Immature natural killer cell (primary cell): ENCODE measurements around the gene SCRN1. TPM values are rescaled to one million over a fixed set of nuclear protein-coding genes. Genes with fewer than 3 reads are reported as not detected.

Experiments
- DNase-seq, 3 donors: peaks; one replicate each; pipeline ENCODE4 v3.0.0; 2022; ENCODE audit warnings: mixed read lengths in 1 of 3
- H3K27ac Mint-ChIP-seq, 6 donors: one replicate each; pipeline ENCODE4 v1.8.0; 2020; ENCODE audit warnings: mixed read lengths in 6 of 6, mild to moderate bottlenecking in 5 of 6, inconsistent platforms in 4 of 6, moderate library complexity in 3 of 6
- H3K27me3 Mint-ChIP-seq, 3 donors: one replicate each; pipeline ENCODE4 v1.8.0; 2020 to 2021; ENCODE audit warnings: low read depth in 3 of 3, mild to moderate bottlenecking in 3 of 3, mixed read lengths in 3 of 3, moderate library complexity in 3 of 3, inconsistent platforms in 1 of 3
- H3K36me3 Mint-ChIP-seq, 3 donors: one replicate each; pipeline ENCODE4 v1.8.0; 2020; ENCODE audit warnings: mixed read lengths in 3 of 3, inconsistent platforms in 2 of 3, mild to moderate bottlenecking in 2 of 3
- H3K4me1 Mint-ChIP-seq, 2 donors: one replicate each; pipeline ENCODE4 v1.8.0; 2020; ENCODE audit warnings: inconsistent platforms in 2 of 2, mild to moderate bottlenecking in 2 of 2, mixed read lengths in 2 of 2, moderate library complexity in 1 of 2
- H3K4me3 Mint-ChIP-seq, 5 donors: one replicate each; pipeline ENCODE4 v1.8.0; 2020; ENCODE audit warnings: mild to moderate bottlenecking in 5 of 5, mixed read lengths in 5 of 5, inconsistent platforms in 3 of 5, moderate library complexity in 3 of 5
- H3K9me3 Mint-ChIP-seq, 6 donors: one replicate each; pipeline ENCODE4 v1.8.0; 2020; ENCODE audit warnings: mild to moderate bottlenecking in 6 of 6, mixed read lengths in 6 of 6, inconsistent platforms in 4 of 6, moderate library complexity in 3 of 6
- polyA plus RNA-seq, 3 donors: library from polyadenylated mRNA; unstranded; fragments of 300-500 nt; fragmentation: Illumina TruSeq; gene quantifications; one replicate each; pipeline ENCODE4 v1.2.3, GENCODE V29; 2021

Gene SCRN1
- polyA plus RNA-seq, 3 donors from 2014 or later, result 10.6 to 27.8 (median 20.7) TPM

- no peak for DNase-seq
- peaks cover 0 to 5% (median 2%) of the 10 kb centered on the region in 3 donors for H3K27me3 Mint-ChIP-seq
Observed at GRCh38 chr7:30023524-30023923, 33.9 kb upstream of the SCRN1 start.

GRCh38 chr7:30022991-30023390 is 33.4 kb upstream of the SCRN1 start:
- peaks cover 0 to 4% (median 2%) of the 10 kb centered on the region in 3 donors for H3K36me3 Mint-ChIP-seq
- no peak overlapping the region for H3K4me3 Mint-ChIP-seq
- H3K27me3 Mint-ChIP-seq, result peaks cover 0 to 5% (median 2%) of the 10 kb centered on the region in 3 donors

More at GRCh38 chr7:30023524-30023923, 33.9 kb upstream of the SCRN1 start:
- Mint-ChIP-seq H3K27ac (no peak overlapping the region), H3K4me3 (no peak overlapping the region), H3K36me3 (no peaks in the 10 kb centered on the region), H3K9me3 (no peaks in the 10 kb centered on the region), H3K4me1 (peaks cover 38 to 49% of the 10 kb centered on the region in 2 donors)

GRCh38 chr7:30020535-30020934 is 30.9 kb upstream of the SCRN1 start:
- Mint-ChIP-seq H3K36me3 (peaks cover 6 to 11% (median 7%) of the 10 kb centered on the region in 3 donors), H3K4me3 (no peak overlapping the region), H3K9me3 (no peaks in the 10 kb centered on the region), H3K27ac (no peak overlapping the region), H3K4me1 (peaks cover 18 to 24% of the 10 kb centered on the region in 2 donors), H3K27me3 (peaks cover 0 to 4% (median 0%) of the 10 kb centered on the region in 3 donors)
- no peak for DNase-seq

More at GRCh38 chr7:30022991-30023390, 33.4 kb upstream of the SCRN1 start:
- Mint-ChIP-seq H3K9me3 (no peaks in the 10 kb centered on the region), H3K27ac (no peak overlapping the region), H3K4me1 (peaks cover 37 to 47% of the 10 kb centered on the region in 2 donors)
- DNase-seq, result no peak

GRCh38 chr7:30019960-30020359 is 30.4 kb upstream of the SCRN1 start:
- peaks cover 0 to 4% (median 0%) of the 10 kb centered on the region in 3 donors for H3K27me3 Mint-ChIP-seq
- H3K9me3 Mint-ChIP-seq, result no peaks in the 10 kb centered on the region
- H3K36me3 Mint-ChIP-seq, result peaks cover 6 to 11% (median 7%) of the 10 kb centered on the region in 3 donors
- peaks cover 12 to 18% of the 10 kb centered on the region in 2 donors for H3K4me1 Mint-ChIP-seq
- H3K27ac Mint-ChIP-seq, result no peak overlapping the region
- no peak overlapping the region for H3K4me3 Mint-ChIP-seq
- no peak for DNase-seq

- H3K4me3 Mint-ChIP-seq, result no peak overlapping the region
- peaks cover 7 to 12% of the 10 kb centered on the region in 2 donors for H3K4me1 Mint-ChIP-seq
- no peaks in the 10 kb centered on the region for H3K9me3 Mint-ChIP-seq
- H3K27ac Mint-ChIP-seq, result no peak overlapping the region
- peaks cover 6 to 15% (median 11%) of the 10 kb centered on the region in 3 donors for H3K36me3 Mint-ChIP-seq
- no peak for DNase-seq
- peaks cover 0 to 4% (median 0%) of the 10 kb centered on the region in 3 donors for H3K27me3 Mint-ChIP-seq
Observed at GRCh38 chr7:30019387-30019786, 29.8 kb upstream of the SCRN1 start.

GRCh38 chr7:30018451-30018850 is 28.9 kb upstream of the SCRN1 start:
- no peak overlapping the region for H3K27ac Mint-ChIP-seq
- H3K9me3 Mint-ChIP-seq, result no peaks in the 10 kb centered on the region
- no peak overlapping the region for H3K4me3 Mint-ChIP-seq
- DNase-seq, result no peak
- H3K27me3 Mint-ChIP-seq, result peaks cover 0 to 3% (median 0%) of the 10 kb centered on the region in 3 donors
- peaks cover 3 to 6% of the 10 kb centered on the region in 2 donors for H3K4me1 Mint-ChIP-seq
- H3K36me3 Mint-ChIP-seq, result peaks cover 6 to 19% (median 11%) of the 10 kb centered on the region in 3 donors

GRCh38 chr7:30012757-30013156 is 23.2 kb upstream of the SCRN1 start:
- no peak overlapping the region for H3K27ac Mint-ChIP-seq
- DNase-seq, result no peak
- H3K9me3 Mint-ChIP-seq, result no peaks in the 10 kb centered on the region
- peaks cover 12 to 18% (median 15%) of the 10 kb centered on the region in 3 donors for H3K36me3 Mint-ChIP-seq
- peaks cover 0 to 2% (median 0%) of the 10 kb centered on the region in 3 donors for H3K27me3 Mint-ChIP-seq
- no peak overlapping the region for H3K4me3 Mint-ChIP-seq
- no peaks in the 10 kb centered on the region for H3K4me1 Mint-ChIP-seq

- Mint-ChIP-seq H3K27me3 (no peaks in the 10 kb centered on the region), H3K36me3 (peaks cover 6 to 11% (median 11%) of the 10 kb centered on the region in 3 donors), H3K4me3 (no peak overlapping the region), H3K9me3 (no peaks in the 10 kb centered on the region), H3K4me1 (no peaks in the 10 kb centered on the region), H3K27ac (no peak overlapping the region)
- DNase-seq, result no peak
Observed at GRCh38 chr7:30010021-30010420, 20.4 kb upstream of the SCRN1 start.

GRCh38 chr7:30005464-30005863 is 15.9 kb upstream of the SCRN1 start:
- no peaks in the 10 kb centered on the region for H3K4me1 Mint-ChIP-seq
- peaks cover 0 to 6% (median 0%) of the 10 kb centered on the region in 3 donors for H3K27me3 Mint-ChIP-seq
- no peak overlapping the region for H3K4me3 Mint-ChIP-seq
- no peak overlapping the region for H3K27ac Mint-ChIP-seq
- H3K36me3 Mint-ChIP-seq, result peaks cover 0 to 6% (median 0%) of the 10 kb centered on the region in 3 donors
- DNase-seq, result no peak
- no peaks in the 10 kb centered on the region for H3K9me3 Mint-ChIP-seq

GRCh38 chr7:30003098-30003497 is 13.5 kb upstream of the SCRN1 start:
- no peak overlapping the region for H3K4me3 Mint-ChIP-seq
- no peaks in the 10 kb centered on the region for H3K9me3 Mint-ChIP-seq
- H3K27me3 Mint-ChIP-seq, result peaks cover 0 to 14% (median 0%) of the 10 kb centered on the region in 3 donors
- no peak overlapping the region for H3K27ac Mint-ChIP-seq
- H3K36me3 Mint-ChIP-seq, result peaks cover 0 to 8% (median 0%) of the 10 kb centered on the region in 3 donors
- H3K4me1 Mint-ChIP-seq, result no peaks in the 10 kb centered on the region
- DNase-seq, result no peak

- H3K9me3 Mint-ChIP-seq, result peaks cover 0 to 3% (median 3%) of the 10 kb centered on the region in 6 donors
- peaks cover 0 to 17% (median 0%) of the 10 kb centered on the region in 3 donors for H3K27me3 Mint-ChIP-seq
- no peak for DNase-seq
- no peak overlapping the region for H3K4me3 Mint-ChIP-seq
- no peak overlapping the region for H3K27ac Mint-ChIP-seq
- no peaks in the 10 kb centered on the region for H3K4me1 Mint-ChIP-seq
- H3K36me3 Mint-ChIP-seq, result peaks cover 0 to 8% (median 0%) of the 10 kb centered on the region in 3 donors
Observed at GRCh38 chr7:30001998-30002397, 12.4 kb upstream of the SCRN1 start.

GRCh38 chr7:29998489-29998888 is 8.9 kb upstream of the SCRN1 start:
- Mint-ChIP-seq H3K36me3 (peaks cover 5 to 13% (median 8%) of the 10 kb centered on the region in 3 donors), H3K27ac (no peak overlapping the region), H3K9me3 (peaks cover 7 to 21% (median 11%) of the 10 kb centered on the region in 6 donors), H3K27me3 (peaks cover 0 to 17% (median 1%) of the 10 kb centered on the region in 3 donors), H3K4me1 (no peaks in the 10 kb centered on the region), H3K4me3 (no peak overlapping the region)
- DNase-seq, result no peak

- Mint-ChIP-seq H3K27me3 (peaks cover under 1 to 21% (median 1%) of the 10 kb centered on the region in 3 donors), H3K36me3 (peaks cover 5 to 13% (median 8%) of the 10 kb centered on the region in 3 donors), H3K4me1 (no peaks in the 10 kb centered on the region), H3K27ac (no peak overlapping the region), H3K9me3 (peaks cover 10 to 33% (median 18%) of the 10 kb centered on the region in 6 donors), H3K4me3 (no peak overlapping the region)
- DNase-seq, result no peak
Observed at GRCh38 chr7:29996321-29996720, 6.7 kb upstream of the SCRN1 start.

- peaks cover 10 to 33% (median 18%) of the 10 kb centered on the region in 6 donors for H3K9me3 Mint-ChIP-seq
- no peak for DNase-seq
- peaks cover 5 to 13% (median 8%) of the 10 kb centered on the region in 3 donors for H3K36me3 Mint-ChIP-seq
- H3K4me3 Mint-ChIP-seq, result no peak overlapping the region
- H3K27ac Mint-ChIP-seq, result no peak overlapping the region
- peaks cover 3 to 22% (median 7%) of the 10 kb centered on the region in 3 donors for H3K27me3 Mint-ChIP-seq
- peaks cover 1 to 6% of the 10 kb centered on the region in 2 donors for H3K4me1 Mint-ChIP-seq
Observed at GRCh38 chr7:29995652-29996051, 6.1 kb upstream of the SCRN1 start.

- Mint-ChIP-seq H3K36me3 (peaks cover 5 to 8% (median 5%) of the 10 kb centered on the region in 3 donors), H3K27ac (no peak overlapping the region), H3K27me3 (peaks cover 8 to 25% (median 12%) of the 10 kb centered on the region in 3 donors), H3K4me1 (peaks cover 15 to 21% of the 10 kb centered on the region in 2 donors), H3K9me3 (peaks cover 10 to 33% (median 18%) of the 10 kb centered on the region in 6 donors), H3K4me3 (no peak overlapping the region)
- no peak for DNase-seq
Observed at GRCh38 chr7:29993140-29993539, 3.5 kb upstream of the SCRN1 start.
